Measurements from ENCODE around the gene CTAGE1. TPM values are rescaled to one million over a fixed set of nuclear protein-coding genes. Genes with fewer than 3 reads are reported as not detected.
"Not testable (repeated sequence)": the region's sequence is repeated elsewhere in the genome, so short reads cannot be mapped to it uniquely, and the experiment has no call there.

The CTAGE1 gene
- total RNA-seq, 1 donor: not detected

- H3K27ac ChIP-seq (ENCODE audit: low read depth, low read length): no peak overlapping the region
- no peaks in the 10 kb centered on the region for H3K27me3 ChIP-seq (ENCODE audit: insufficient read depth, low read length)
- H4K20me1 ChIP-seq (ENCODE audit: insufficient read depth, low read length): no peaks in the 10 kb centered on the region
- H3K36me3 ChIP-seq (ENCODE audit: insufficient read depth, low read length): no peaks in the 10 kb centered on the region
- no peak for TF ChIP-seq CTCF (IDR thresholded peaks at IDR 0.05; ENCODE audit: extremely low read depth, low read depth, low read length)
- no peak overlapping the region for H3K4me3 ChIP-seq (ENCODE audit: insufficient read depth, low read length)
- H3K4me2 ChIP-seq (ENCODE audit: insufficient read depth, low read length): peak overlapping the region; percentile 25
- H3K4me1 ChIP-seq (ENCODE audit: insufficient read depth, low read length): peaks cover 2% of the 10 kb centered on the region
- no peak overlapping the region for H2AFZ ChIP-seq (ENCODE audit: low read length)
- no peaks in the 10 kb centered on the region for H3K79me2 ChIP-seq (ENCODE audit: insufficient read depth, low read length)
- no peak for DNase-seq (ENCODE audit: insufficient read length, low spot score, missing footprints)
- no peaks in the 10 kb centered on the region for H3K9me3 ChIP-seq (ENCODE audit: low read depth, low read length)
Observed at GRCh38 chr18:22455425-22456115, 37.9 kb upstream of the CTAGE1 start.

GRCh38 chr18:22453315-22453714, 35.6 kb upstream of the CTAGE1 start:
- Histone ChIP-seq H3K27ac (ENCODE audit: low read depth, low read length) (no peak overlapping the region), H3K9me3 (ENCODE audit: low read depth, low read length) (peaks cover 2% of the 10 kb centered on the region), H3K79me2 (ENCODE audit: insufficient read depth, low read length) (no peaks in the 10 kb centered on the region), H3K4me3 (ENCODE audit: insufficient read depth, low read length) (no peak overlapping the region), H3K27me3 (ENCODE audit: insufficient read depth, low read length) (no peaks in the 10 kb centered on the region), H3K36me3 (ENCODE audit: insufficient read depth, low read length) (no peaks in the 10 kb centered on the region), H3K4me1 (ENCODE audit: insufficient read depth, low read length) (peaks cover 2% of the 10 kb centered on the region), H2AFZ (ENCODE audit: low read length) (no peak overlapping the region), H3K4me2 (ENCODE audit: insufficient read depth, low read length) (no peak overlapping the region), H4K20me1 (ENCODE audit: insufficient read depth, low read length) (no peaks in the 10 kb centered on the region)
- no peak for TF ChIP-seq CTCF (IDR thresholded peaks at IDR 0.05; ENCODE audit: extremely low read depth, low read depth, low read length)
- no peak for DNase-seq (ENCODE audit: insufficient read length, low spot score, missing footprints)

GRCh38 chr18:22452226-22452668, 34.5 kb upstream of the CTAGE1 start:
- Histone ChIP-seq H3K9me3 (ENCODE audit: low read depth, low read length) (peaks cover 2% of the 10 kb centered on the region), H2AFZ (ENCODE audit: low read length) (no peak overlapping the region), H4K20me1 (ENCODE audit: insufficient read depth, low read length) (no peaks in the 10 kb centered on the region), H3K36me3 (ENCODE audit: insufficient read depth, low read length) (no peaks in the 10 kb centered on the region), H3K4me2 (ENCODE audit: insufficient read depth, low read length) (no peak overlapping the region), H3K4me3 (ENCODE audit: insufficient read depth, low read length) (no peak overlapping the region), H3K4me1 (ENCODE audit: insufficient read depth, low read length) (peaks cover 2% of the 10 kb centered on the region), H3K79me2 (ENCODE audit: insufficient read depth, low read length) (no peaks in the 10 kb centered on the region), H3K27me3 (ENCODE audit: insufficient read depth, low read length) (no peaks in the 10 kb centered on the region), H3K27ac (ENCODE audit: low read depth, low read length) (no peak overlapping the region)
- no peak for DNase-seq (ENCODE audit: insufficient read length, low spot score, missing footprints)
- no peak for TF ChIP-seq CTCF (IDR thresholded peaks at IDR 0.05; ENCODE audit: extremely low read depth, low read depth, low read length)

- Histone ChIP-seq H3K27me3 (ENCODE audit: insufficient read depth, low read length) (no peaks in the 10 kb centered on the region), H3K4me1 (ENCODE audit: insufficient read depth, low read length) (peaks cover 2% of the 10 kb centered on the region), H3K4me2 (ENCODE audit: insufficient read depth, low read length) (no peak overlapping the region), H3K79me2 (ENCODE audit: insufficient read depth, low read length) (no peaks in the 10 kb centered on the region), H3K4me3 (ENCODE audit: insufficient read depth, low read length) (peak overlapping the region; percentile 13), H4K20me1 (ENCODE audit: insufficient read depth, low read length) (no peaks in the 10 kb centered on the region), H3K27ac (ENCODE audit: low read depth, low read length) (no peak overlapping the region), H3K9me3 (ENCODE audit: low read depth, low read length) (peaks cover 2% of the 10 kb centered on the region), H3K36me3 (ENCODE audit: insufficient read depth, low read length) (no peaks in the 10 kb centered on the region), H2AFZ (ENCODE audit: low read length) (peak overlapping the region; percentile 77)
- no peak for DNase-seq (ENCODE audit: insufficient read length, low spot score, missing footprints)
- no peak for TF ChIP-seq CTCF (IDR thresholded peaks at IDR 0.05; ENCODE audit: extremely low read depth, low read depth, low read length)
Observed at GRCh38 chr18:22451796-22452195, 34.1 kb upstream of the CTAGE1 start.

- H3K9me3 ChIP-seq (ENCODE audit: low read depth, low read length); H3K36me3 ChIP-seq (ENCODE audit: insufficient read depth, low read length); DNase-seq (ENCODE audit: insufficient read length, low spot score, missing footprints); H4K20me1 ChIP-seq (ENCODE audit: insufficient read depth, low read length); H3K4me3 ChIP-seq (ENCODE audit: insufficient read depth, low read length); H3K79me2 ChIP-seq (ENCODE audit: insufficient read depth, low read length); H3K4me2 ChIP-seq (ENCODE audit: insufficient read depth, low read length); H3K27ac ChIP-seq (ENCODE audit: low read depth, low read length); H3K4me1 ChIP-seq (ENCODE audit: insufficient read depth, low read length); H2AFZ ChIP-seq (ENCODE audit: low read length); H3K27me3 ChIP-seq (ENCODE audit: insufficient read depth, low read length): not testable (repeated sequence)
Observed at GRCh38 chr18:22450766-22451165, 33.1 kb upstream of the CTAGE1 start.

- not testable (repeated sequence) for H3K9me3 ChIP-seq (ENCODE audit: low read depth, low read length); H3K4me2 ChIP-seq (ENCODE audit: insufficient read depth, low read length); H3K27me3 ChIP-seq (ENCODE audit: insufficient read depth, low read length); H4K20me1 ChIP-seq (ENCODE audit: insufficient read depth, low read length); H3K79me2 ChIP-seq (ENCODE audit: insufficient read depth, low read length); H3K27ac ChIP-seq (ENCODE audit: low read depth, low read length); H2AFZ ChIP-seq (ENCODE audit: low read length); H3K4me3 ChIP-seq (ENCODE audit: insufficient read depth, low read length); H3K36me3 ChIP-seq (ENCODE audit: insufficient read depth, low read length); H3K4me1 ChIP-seq (ENCODE audit: insufficient read depth, low read length); DNase-seq (ENCODE audit: insufficient read length, low spot score, missing footprints)
Observed at GRCh38 chr18:22450318-22450717, 32.6 kb upstream of the CTAGE1 start.
